ENCODE results near the gene CMTM8. TPM values are rescaled to one million over a fixed set of nuclear protein-coding genes. Genes with fewer than 3 reads are reported as not detected.
A peak's percentile ranks its signal among the peaks of the same experiment; 100 is the strongest.

The CMTM8 gene
- total and polyA plus RNA-seq, 2 experiments from 2014 or later = 19.9 to 24.5 TPM

- ATAC-seq (no peak), DNase-seq (ENCODE audit: low spot score) (no peak)
- no peaks in the 10 kb centered on the region for H3K36me3 Mint-ChIP-seq (ENCODE audit: low read depth)
- peaks cover 48% of the 10 kb centered on the region for H3K4me1 Mint-ChIP-seq
- no peaks in the 10 kb centered on the region for H3K9me3 Mint-ChIP-seq
- Histone ChIP-seq H3K79me2 (replicated peaks; ENCODE audit: insufficient read depth) (peaks cover 4% of the 10 kb centered on the region), H4K20me1 (replicated peaks; ENCODE audit: insufficient read depth) (no peaks in the 10 kb centered on the region), H3K4me2 (no peak overlapping the region), H3K4me3 (no peak overlapping the region), H2AFZ (no peak overlapping the region), H3K27me3 (ENCODE audit: insufficient read depth) (no peaks in the 10 kb centered on the region), H3K4me1 (ENCODE audit: insufficient read depth) (peaks cover 36% of the 10 kb centered on the region), H3K9me2 (ENCODE audit: insufficient read depth) (peaks cover 4% of the 10 kb centered on the region; the same call in 1 of the 2 replicates), H3K36me3 (ENCODE audit: insufficient read depth) (no peaks in the 10 kb centered on the region), H3K27ac (ENCODE audit: low read depth) (peak overlapping the region; percentile 53; the same call in 1 of the 2 replicates), H3F3A (replicated peaks; ENCODE audit: low read depth) (no peaks in the 10 kb centered on the region)
- TF ChIP-seq ZNF462 (CRISPR knock-in tag; IDR thresholded peaks at IDR 0.05) (no peak), POLR2AphosphoS5 (IDR thresholded peaks at IDR 0.05; ENCODE audit: low read depth) (no peak), EZH2phosphoT487 (IDR thresholded peaks at IDR 0.05; ENCODE audit: unreplicated experiment) (no peak), EZH2 (IDR thresholded peaks at IDR 0.05; ENCODE audit: low read depth, unreplicated experiment) (no peak), ZNF114 (CRISPR knock-in tag; IDR thresholded peaks at IDR 0.05) (no peak), JUNB (IDR thresholded peaks at IDR 0.05; ENCODE audit: unreplicated experiment) (no peak), ETS1 (IDR thresholded peaks at IDR 0.05) (no peak), NANOG (IDR thresholded peaks at IDR 0.05; ENCODE audit: borderline replicate concordance) (no peak), CREB1 (CRISPR knock-in tag; IDR thresholded peaks at IDR 0.05; ENCODE audit: low read depth) (no peak), REST (IDR thresholded peaks at IDR 0.05; ENCODE audit: unreplicated experiment) (no peak), ZNF331 (CRISPR knock-in tag; IDR thresholded peaks at IDR 0.05; ENCODE audit: low read depth) (no peak), STAT1 (IDR thresholded peaks at IDR 0.05; ENCODE audit: unreplicated experiment) (no peak)
- H3K4me3 Mint-ChIP-seq = no peak overlapping the region
- H3K27me3 Mint-ChIP-seq (ENCODE audit: insufficient read depth, low read depth, poor library complexity) = peaks cover 7% of the 10 kb centered on the region
- H3K27ac Mint-ChIP-seq = peak overlapping the region; percentile 82
Observed at GRCh38 chr3:32302601-32303398, 64.3 kb downstream of the CMTM8 start.
